K562 (cell line): ENCODE results near the gene MBD6. TPM values are rescaled to one million over a fixed set of nuclear protein-coding genes. Genes with fewer than 3 reads are reported as not detected.
A peak's percentile ranks its signal among the peaks of the same experiment; 100 is the strongest.
"Not testable (repeated sequence)": the region's sequence is repeated elsewhere in the genome, so short reads cannot be mapped to it uniquely, and the experiment has no call there.

Experiments used
- ATAC-seq: fragments of 200-7000 bp; cut with Tn5 transposase; 3 replicates; pipeline ENCODE4 v1.9.1; 2020; ENCODE audit warnings: moderate library complexity
- BruUV-seq: library from RNA; stranded (reverse); fragments of 400-500 nt; replicated peaks from 2 replicates; lab custom pipeline; 2021; lab: Mats Ljungman, UMichigan
- CTCF ChIA-PET: fragments of 300-600 bp; formaldehyde crosslinking; extraction: SDS; loops from one replicate; lab custom pipeline; 2021; ENCODE audit warnings: low intra/inter-chr PET ratio; lab: Yijun Ruan, JAX
- POLR2A ChIA-PET: fragments of 300-600, 350-650 bp; sonication (Branson Sonifier 250); formaldehyde crosslinking; extraction: SDS; loops from one replicate; lab custom pipeline; 2021; ENCODE audit warnings: antibody characterized with exemption, inconsistent platforms; lab: Yijun Ruan, JAX
- DNase-seq, 4 experiments: peaks; one replicate each; pipeline versions ENCODE4 v3.0.0 to v3.0.0-alpha.2; 2011 to 2018; ENCODE audit warnings: low spot score in 3 of 4, mixed read lengths in 3 of 4; ENCODE audit errors: extremely low read depth in 1 of 4
- FAIRE-seq: peaks from 2 replicates; lab custom pipeline; 2011; peaks lifted over from hg19 to GRCh38; lab: Jason Lieb, UNC
- H2AFZ ChIP-seq: 2 replicates; pipeline ENCODE4 v1.6.0; 2011; ENCODE audit warnings: low read depth, low read length, control low read depth, inconsistent platforms
- H3K27ac ChIP-seq: fragments of 200-600 bp; 3 replicates; pipeline ENCODE4 v1.8.0; 2011; ENCODE audit warnings: low read depth, mild to moderate bottlenecking, control low read depth, inconsistent platforms, low read length, moderate library complexity, mixed read lengths; ENCODE audit errors: extremely low read depth
- H3K27me3 ChIP-seq, 2 experiments: fragments of 300-600 bp in 1 of 2; 2 replicates in 1 of 2; 3 replicates in 1 of 2; pipeline versions ENCODE4 v1.6.0 to v1.8.0; 2011; ENCODE audit warnings: inconsistent platforms in 2 of 2, low read length in 2 of 2, mild to moderate bottlenecking in 1 of 2, mixed read lengths in 1 of 2, moderate library complexity in 1 of 2; ENCODE audit not compliant: control insufficient read depth in 2 of 2, insufficient read depth in 2 of 2
- H3K36me3 ChIP-seq: fragments of 300-600 bp; 3 replicates; pipeline ENCODE4 v1.8.0; 2011; ENCODE audit warnings: mild to moderate bottlenecking, low read length, inconsistent platforms; ENCODE audit not compliant: control insufficient read depth, insufficient read depth
- H3K4me1 ChIP-seq, 2 experiments: fragments of 200-600 bp in 1 of 2; replicated peaks in 1 of 2; 2 replicates in 1 of 2; 3 replicates in 1 of 2; pipeline versions ENCODE4 v1.5.1 to v1.8.0; 2011; ENCODE audit warnings: inconsistent platforms in 2 of 2, low read length in 2 of 2, mild to moderate bottlenecking in 1 of 2, mixed read lengths in 1 of 2, moderate library complexity in 1 of 2; ENCODE audit not compliant: control insufficient read depth in 2 of 2, insufficient read depth in 2 of 2
- H3K4me2 ChIP-seq: 2 replicates; pipeline ENCODE4 v1.6.1; 2011; ENCODE audit warnings: low read length, control low read depth, inconsistent platforms, mixed read lengths; ENCODE audit not compliant: insufficient read depth
- H3K4me3 ChIP-seq: fragments of 200-600 bp; sonication (generic), shearing (Covaris generic); 2 replicates; pipeline ENCODE4 v1.5.1; 2016; ENCODE audit warnings: control low read depth, inconsistent platforms
- H3K79me2 ChIP-seq: fragments of 200-600 bp; 3 replicates; pipeline ENCODE4 v1.8.0; 2011; ENCODE audit warnings: low read length, inconsistent platforms; ENCODE audit not compliant: control insufficient read depth, insufficient read depth
- H3K9ac ChIP-seq, 2 experiments: 2 replicates each; pipeline versions ENCODE4 v1.6.0 to v1.6.1; 2011; ENCODE audit warnings: low read depth in 2 of 2, low read length in 2 of 2, control low read depth in 1 of 2, inconsistent platforms in 1 of 2, mild to moderate bottlenecking in 1 of 2, mixed read lengths in 1 of 2; ENCODE audit not compliant: insufficient read depth in 1 of 2
- H3K9me1 ChIP-seq: one replicate; pipeline ENCODE4 v1.6.0; 2011; ENCODE audit warnings: inconsistent platforms, mild to moderate bottlenecking, low read length, moderate library complexity; ENCODE audit not compliant: control insufficient read depth, insufficient read depth
- H3K9me3 ChIP-seq: replicated peaks from 2 replicates; pipeline ENCODE4 v1.5.1; 2011; ENCODE audit warnings: low read depth, low read length, inconsistent platforms; ENCODE audit not compliant: control insufficient read depth, insufficient read depth
- H4K20me1 ChIP-seq: replicated peaks from 2 replicates; pipeline ENCODE4 v1.6.1; 2011; ENCODE audit warnings: low read length, inconsistent platforms, mixed read lengths; ENCODE audit not compliant: control insufficient read depth, insufficient read depth
- ARID1B ChIP-seq: fragments of 450-650 bp; IDR thresholded peaks from 2 replicates; pipeline ENCODE4 v1.6.1; 2016; ENCODE audit warnings: antibody characterized with exemption, mild to moderate bottlenecking, inconsistent platforms
- ARNT ChIP-seq, 2 experiments: fragments of 450-650 bp; IDR thresholded peaks; 2 replicates each; pipeline ENCODE4 v1.6.1; 2016; ENCODE audit warnings: mild to moderate bottlenecking in 1 of 2
- BCOR ChIP-seq: fragments of 450-650 bp; IDR thresholded peaks from 2 replicates; pipeline ENCODE4 v1.6.1; 2016
- CBFA2T2 ChIP-seq: fragments of 450-650 bp; conservative IDR thresholded peaks from 2 replicates; pipeline ENCODE4 v1.6.1; 2017; ENCODE audit warnings: mild to moderate bottlenecking
- CBFA2T3 ChIP-seq: fragments of 450-650 bp; IDR thresholded peaks from 2 replicates; pipeline ENCODE4 v1.6.1; 2017
- DPF2 ChIP-seq: fragments of 450-650 bp; IDR thresholded peaks from 2 replicates; pipeline ENCODE4 v1.6.1; 2016
- FOSL1 ChIP-seq: fragments of 200-800 bp; sonication (Bioruptor generic); conservative IDR thresholded peaks from 2 replicates; pipeline ENCODE4 v1.6.1; 2016; ENCODE audit warnings: missing genetic modification characterization, missing compliant biosample characterization
- JUND ChIP-seq, 2 experiments: IDR thresholded peaks; 2 replicates in 1 of 2; 3 replicates in 1 of 2; pipeline ENCODE4 v1.6.1; 2011; ENCODE audit warnings: borderline replicate concordance in 2 of 2, low read depth in 2 of 2, low read length in 2 of 2, improper control_type of control experiment in 1 of 2, missing biosample characterization in 1 of 2, missing genetic modification characterization in 1 of 2, missing genetic modification reagents in 1 of 2
- KDM1A ChIP-seq, 2 experiments: fragments of 450-650 bp; IDR thresholded peaks; 2 replicates each; pipeline ENCODE4 v1.6.1; 2016; ENCODE audit warnings: mild to moderate bottlenecking in 2 of 2
- SMARCA4 ChIP-seq: fragments of 450-650 bp; IDR thresholded peaks from 2 replicates; pipeline ENCODE4 v1.6.1; 2016
- SMARCE1 ChIP-seq: fragments of 450-650 bp; IDR thresholded peaks from 2 replicates; pipeline ENCODE4 v1.7.1; 2016; ENCODE audit warnings: mild to moderate bottlenecking
- TAL1 ChIP-seq: fragments of 450-650 bp; IDR thresholded peaks from 2 replicates; pipeline ENCODE4 v1.6.1; 2016; ENCODE audit warnings: mild to moderate bottlenecking
- TCF3 ChIP-seq: sonication (generic); formaldehyde crosslinking; IDR thresholded peaks from 2 replicates; pipeline ENCODE4 v1.4.0; 2020; ENCODE audit warnings: mild to moderate bottlenecking, missing genetic modification reagents
- TRIM24 ChIP-seq, 2 experiments: fragments of 450-650 bp; IDR thresholded peaks; 2 replicates each; pipeline ENCODE4 v1.6.1; 2016
- WGBS: fragments of 100-300 bp; shearing (Covaris generic); methylation state at CpG from one replicate; pipeline ENCODE4 v1.1.6; 2016; ENCODE audit warnings: low coverage, mixed read lengths; ENCODE audit not compliant: insufficient coverage; ENCODE audit errors: missing lambda C conversion rate; 5-methylcytosine and 5-hydroxymethylcytosine counted together
- in situ Hi-C: fragments of 300-500 bp; cut with MboI; formaldehyde crosslinking; loops from 4 replicates; pipeline ENCODE4 v1.15.0; 2018; ENCODE audit warnings: inconsistent platforms, mixed read lengths
- intact Hi-C: fragments of 100-400 bp; cut with micrococcal nuclease; formaldehyde crosslinking; loops from 2 replicates; pipeline ENCODE4 v1.14.2; 2022
- polyA plus RNA-seq, 8 experiments: library from polyadenylated mRNA; depleted of rRNA in 4 of 8; stranded (reverse) in 5 of 8; unstranded in 3 of 8; fragments of >200 nt; fragmentation: Nextera tagmentation in 2 of 8; fragmentation: Illumina TruSeq in 1 of 8; extraction: Ambion mirVana in 2 of 8; extraction: Trizol in 1 of 8; gene quantifications; 2 replicates each; pipeline versions ENCODE4 v1.2.1 to v1.2.3, GENCODE V29; 2011 to 2014; ENCODE audit warnings: inconsistent platforms in 1 of 8, missing spikeins in 1 of 8
- total RNA-seq, 7 experiments: library from RNA; depleted of rRNA in 6 of 7; stranded (reverse); fragments of >200 nt in 6 of 7; fragmentation: Illumina TruSeq in 2 of 7; extraction: Trizol in 2 of 7; gene quantifications; 2 replicates each; pipeline versions ENCODE4 v1.2.1 to v1.2.3, GENCODE V29; 2011 to 2021; ENCODE audit warnings: low replicate concordance in 1 of 7
- TF ChIP-seq, protein P1 (sequence below), 2 experiments: fragments of 450-650 bp in 1 of 2; sonication (generic) in 1 of 2; formaldehyde crosslinking in 1 of 2; IDR thresholded peaks in 1 of 2; conservative IDR thresholded peaks in 1 of 2; 2 replicates each; pipeline versions ENCODE4 v1.6.1 to v1.8.1; 2016 to 2023; ENCODE audit warnings: mild to moderate bottlenecking in 2 of 2, moderate library complexity in 2 of 2, inconsistent platforms in 1 of 2, missing genetic modification reagents in 1 of 2

Gene MBD6
- total and polyA plus RNA-seq, 9 of the 15 experiments (the other 6 are each of a cell fraction or from before 2014, with no cell fraction given), result 2.0 to 54.8 (median 3.8) TPM

DNA sequence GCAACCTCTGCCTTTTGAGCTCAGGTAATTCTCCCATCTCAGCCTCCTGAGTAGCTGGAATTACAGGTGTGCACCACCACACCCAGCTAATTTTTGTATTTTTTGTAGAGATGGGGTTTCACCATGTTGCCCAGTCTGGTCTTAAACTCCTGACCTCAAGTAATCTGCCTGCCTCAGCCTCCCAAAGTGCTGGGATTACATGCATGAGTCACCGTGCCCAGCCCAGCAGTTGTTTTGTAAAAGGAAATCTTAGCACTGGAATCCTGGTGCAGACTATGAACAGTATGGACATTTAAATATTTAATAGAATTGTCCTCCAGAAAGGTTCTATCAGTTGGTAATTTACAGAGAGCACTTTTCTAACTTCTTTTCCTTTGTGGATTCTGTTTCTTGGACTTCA lies 38.5 kb downstream of the MBD6 start:
- H3K9ac ChIP-seq, H3K9me1 ChIP-seq, H2AFZ ChIP-seq, H3K9me3 ChIP-seq, intact Hi-C loops, H3K27ac ChIP-seq, H3K27me3 ChIP-seq, CTCF ChIA-PET, BruUV-seq, H4K20me1 ChIP-seq, H3K4me3 ChIP-seq, in situ Hi-C loops, H3K4me2 ChIP-seq: not testable (repeated sequence)
- DNase-seq (peak in 1 of 4 experiments; percentile 39), FAIRE-seq (peak; percentile 57), ATAC-seq (peak; percentile 28; the same call in 2 of the 3 replicates)
- H3K79me2 ChIP-seq, result peaks cover 15% of the 10 kb centered on the region; the same call in 1 of the 3 replicates
- H3K4me1 ChIP-seq, result peaks cover 7 to 14% of the 10 kb centered on the region in 2 experiments; a peak in 4 of 5 replicates
- POLR2A ChIA-PET, result interaction anchor here (0.6 to 1.9 kb wide), 3 partner anchors 9 to 27 kb away, joined by 3 to 5 read pairs (median 3); no protein-coding TSS in a partner anchor
- 4% methylated on average over 1 of the region's 1 CpG for WGBS
- H3K36me3 ChIP-seq, result peaks cover 23% of the 10 kb centered on the region; the same call in 2 of the 3 replicates
- TF ChIP-seq ARID1B (peak; percentile 73), SMARCE1 (peak; percentile 46; the same call in 1 of the 2 replicates), JUND (IDR thresholded peaks at IDR 0.05; ENCODE audit: borderline replicate concordance, low read depth, low read length) (peak; percentile 64; the same call in 1 of the 2 replicates), JUND (tag; IDR thresholded peaks at IDR 0.05; ENCODE audit: borderline replicate concordance, low read depth, low read length) (peak; percentile 33; the same call in 1 of the 3 replicates), TAL1 (peak; percentile 35; the same call in 1 of the 2 replicates), CBFA2T3 (peak; percentile 71), BCOR (0 out of 2 replicates have a peak, but pooled peaks have one; percentile 17), ARNT (IDR thresholded peaks at IDR 0.05) (0 out of 4 replicates have a peak, but pooled peaks of 1 of the 2 experiments have one; percentile 44), TCF3 (peak; percentile 47; the same call in 1 of the 2 replicates), KDM1A (IDR thresholded peaks at IDR 0.05) (peak; percentile 80 to 84), DPF2 (peak; percentile 60; the same call in 1 of the 2 replicates), TRIM24 (IDR thresholded peaks at IDR 0.05) (peak; percentile 13 to 38; a peak in 1 of 4 replicates), CBFA2T2 (peak; percentile 37), SMARCA4 (peak; percentile 75), FOSL1 (tag) (peak; percentile 53; the same call in 1 of the 2 replicates)
- TF ChIP-seq, protein P1, sequence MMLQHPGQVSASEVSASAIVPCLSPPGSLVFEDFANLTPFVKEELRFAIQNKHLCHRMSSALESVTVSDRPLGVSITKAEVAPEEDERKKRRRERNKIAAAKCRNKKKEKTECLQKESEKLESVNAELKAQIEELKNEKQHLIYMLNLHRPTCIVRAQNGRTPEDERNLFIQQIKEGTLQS (IDR thresholded peaks at IDR 0.05), result peak; percentile 78
- TF ChIP-seq, protein P1 (CRISPR knock-in tag; conservative IDR thresholded peaks at IDR 0.05), result not testable (repeated sequence)
- TF ChIP-seq, all 486 proteins: peak for 15; not testable (repeated sequence) for 471
